LHCN-M2 (cell line): ENCODE data around the gene KHK. TPM values are rescaled to one million over a fixed set of nuclear protein-coding genes. Genes with fewer than 3 reads are reported as not detected.

Source experiments
- total RNA-seq: library from RNA; depleted of rRNA; stranded (reverse); fragments of >200 nt; gene quantifications from 2 replicates; pipeline ENCODE4 v1.2.3, GENCODE V29; 2014; rRNA removed

Gene KHK
- total RNA-seq, 1 experiment from 2014 or later = 0.52 TPM

Other genes with a start within 250 kb of the KHK start
- gene DPYSL5, start 238.6 kb upstream of the KHK start, total RNA-seq = not detected in 2 replicates
- gene MAPRE3, start 116.1 kb upstream of the KHK start, total RNA-seq = 1.5 and 1.7 TPM in 2 replicates
- 60.0 and 61.4 TPM in 2 replicates for gene TMEM214, start 53.8 kb upstream of the KHK start, total RNA-seq
- gene AGBL5, start 35.1 kb upstream of the KHK start, total RNA-seq = 26.0 and 29.2 TPM in 2 replicates
- gene OST4, start 15.1 kb upstream of the KHK start, total RNA-seq = 325 and 383 TPM in 2 replicates
- gene EMILIN1, start 8.2 kb upstream of the KHK start, total RNA-seq = 6.1 and 11.0 TPM in 2 replicates
- 0.69 and 1.6 TPM in 2 replicates for gene CGREF1, start 32.4 kb downstream of the KHK start, total RNA-seq
- gene ABHD1, start 37.0 kb downstream of the KHK start, total RNA-seq = 0.17 TPM in 1 of 2 replicates, not detected in the other
- 68.9 and 72.4 TPM in 2 replicates for gene PREB, start 47.9 kb downstream of the KHK start, total RNA-seq
- not detected in 2 replicates for gene PRR30, start 52.6 kb downstream of the KHK start, total RNA-seq
- not detected in 2 replicates for gene TCF23, start 62.2 kb downstream of the KHK start, total RNA-seq
- 180 and 193 TPM in 2 replicates for gene ATRAID, start 125.3 kb downstream of the KHK start, total RNA-seq
- 39.6 and 54.5 TPM in 2 replicates for gene SLC5A6, start 125.5 kb downstream of the KHK start, total RNA-seq
- gene CAD, start 130.6 kb downstream of the KHK start, total RNA-seq = 42.7 and 44.5 TPM in 2 replicates
- 0.63 TPM in 1 of 2 replicates, not detected in the other for gene SLC30A3, start 176.3 kb downstream of the KHK start, total RNA-seq
- gene DNAJC5G, start 188.7 kb downstream of the KHK start, total RNA-seq = not detected in 2 replicates
- gene TRIM54, start 195.7 kb downstream of the KHK start, total RNA-seq = 0.11 TPM in 1 of 2 replicates, not detected in the other
- 1.2 and 2.2 TPM in 2 replicates for gene UCN, start 221.7 kb downstream of the KHK start, total RNA-seq
- gene MPV17, start 236.3 kb downstream of the KHK start, total RNA-seq = 81.4 and 113 TPM in 2 replicates